Right lobe of liver (tissue), 6 donors: ENCODE results near the gene IZUMO4. TPM values are rescaled to one million over a fixed set of nuclear protein-coding genes. Genes with fewer than 3 reads are reported as not detected.
A peak's percentile ranks its signal among the peaks of the same experiment; 100 is the strongest.

Experiments used
- ATAC-seq, 4 donors: fragments of 200-7000 bp; cut with Tn5 transposase; one replicate each; pipeline ENCODE4 v1.9.1; 2020; ENCODE audit warnings: mild to moderate bottlenecking in 4 of 4, moderate library complexity in 4 of 4
- DNase-seq, 3 donors: peaks; one replicate each; pipeline ENCODE4 v3.0.0-alpha.2; 2020
- H3K27ac ChIP-seq, 3 donors: fragments of 200-600 bp; one replicate each; pipeline ENCODE4 v1.8.0; 2022
- H3K27me3 ChIP-seq, 2 donors: fragments of 200-600 bp; one replicate each; pipeline ENCODE4 v1.8.0; 2022
- H3K36me3 ChIP-seq, 4 donors: fragments of 200-600 bp; sonication (generic) in 1 of 4; one replicate each; pipeline versions ENCODE4 v1.5.1 to v1.8.0; 2017 to 2022; ENCODE audit warnings: control low read depth in 1 of 4
- H3K4me1 ChIP-seq, 4 donors: fragments of 200-600 bp; sonication (generic) in 1 of 4; one replicate each; pipeline versions ENCODE4 v1.5.1 to v1.8.0; 2017 to 2022; ENCODE audit warnings: control low read depth in 1 of 4
- H3K4me3 ChIP-seq, 3 donors: fragments of 200-600 bp; one replicate each; pipeline ENCODE4 v1.8.0; 2022
- H3K9me3 ChIP-seq, 4 donors: fragments of 200-600 bp; sonication (generic) in 1 of 4; one replicate each; pipeline versions ENCODE4 v1.5.1 to v1.8.0; 2017 to 2022; ENCODE audit warnings: control low read depth in 1 of 4
- POLR2A ChIP-seq: fragments of 450-650 bp; IDR thresholded peaks from one replicate; pipeline ENCODE4 v1.6.1; 2017; ENCODE audit warnings: antibody characterized with exemption, mild to moderate bottlenecking
- WGBS: methylation state at CpG from one replicate; pipeline ENCODE4 v1.1.6; 2018; ENCODE audit warnings: low coverage, low lambda C conversion rate; ENCODE audit not compliant: insufficient coverage; ENCODE audit errors: missing lambda C conversion rate; 5-methylcytosine and 5-hydroxymethylcytosine counted together
- intact Hi-C, 2 donors: fragments of 100-400 bp; cut with DNase I; formaldehyde crosslinking; loops; one replicate each; pipeline versions ENCODE4 v1.11.2 to v1.14.1; 2022
- total RNA-seq, 6 experiments: library from RNA; depleted of rRNA in 2 of 6; stranded (reverse); fragments of >200 nt in 2 of 6; fragmentation: NEBNext Ultra II Directional in 3 of 6; extraction: Animal tissue kit (Norgen Biotek cat#: 25700) in 3 of 6; gene quantifications; one replicate each; pipeline versions ENCODE4 v1.1.0 to v1.2.4, GENCODE V29; 2016 to 2023
- TF ChIP-seq, protein P1 (sequence below), 4 donors: fragments of 200-600 bp in 3 of 4; fragments of 450-650 bp in 1 of 4; IDR thresholded peaks; one replicate each; pipeline versions ENCODE4 v1.5.1 to v1.8.0; 2016 to 2022; ENCODE audit warnings: antibody characterized with exemption in 4 of 4, mild to moderate bottlenecking in 2 of 4
- donor health status: DM: no; HTN: yes; CAD: no.
- donor health status: DM: no; HTN: no; CAD: no.
- donor health status: DM: no; HTN: no; CAD: no.
- donor health status: DM: no; HTN: yes; CAD: no.
- donor health status: DM: no; HTN: yes; CAD: no.

Gene IZUMO4
- total RNA-seq, 6 experiments from 2014 or later: 1.2 to 6.9 (median 4.2) TPM; not detected in 1

DNA sequence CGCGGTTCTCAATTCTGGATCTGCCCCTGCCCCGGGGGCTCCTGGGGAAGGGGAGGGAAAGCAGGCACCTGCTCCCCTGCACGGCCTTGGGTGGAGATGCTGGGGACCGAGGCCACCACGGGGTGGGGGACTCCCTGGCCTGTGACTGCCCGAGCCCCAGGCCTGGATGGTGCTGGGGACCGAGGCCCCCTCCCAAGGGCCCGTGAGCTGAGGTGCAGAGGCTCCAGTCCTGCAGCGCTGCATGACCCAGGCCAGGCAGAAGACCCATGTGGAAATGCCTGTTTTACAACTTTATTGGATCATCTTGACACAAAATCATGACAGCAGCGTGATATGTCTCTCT is 4.0 kb downstream of the IZUMO4 start:
- H3K4me3 ChIP-seq: no peak overlapping the region
- H3K27me3 ChIP-seq: no peaks in the 10 kb centered on the region
- H3K36me3 ChIP-seq: peaks cover 0 to 32% (median 17%) of the 10 kb centered on the region in 4 donors
- intact Hi-C loops: no loop called here
- DNase-seq (peak in 1 of 3 donors; percentile 19), ATAC-seq (no peak)
- WGBS: 100% methylated on average over 3 of the region's 11 CpGs
- no peak for TF ChIP-seq POLR2A
- TF ChIP-seq, protein P1, sequence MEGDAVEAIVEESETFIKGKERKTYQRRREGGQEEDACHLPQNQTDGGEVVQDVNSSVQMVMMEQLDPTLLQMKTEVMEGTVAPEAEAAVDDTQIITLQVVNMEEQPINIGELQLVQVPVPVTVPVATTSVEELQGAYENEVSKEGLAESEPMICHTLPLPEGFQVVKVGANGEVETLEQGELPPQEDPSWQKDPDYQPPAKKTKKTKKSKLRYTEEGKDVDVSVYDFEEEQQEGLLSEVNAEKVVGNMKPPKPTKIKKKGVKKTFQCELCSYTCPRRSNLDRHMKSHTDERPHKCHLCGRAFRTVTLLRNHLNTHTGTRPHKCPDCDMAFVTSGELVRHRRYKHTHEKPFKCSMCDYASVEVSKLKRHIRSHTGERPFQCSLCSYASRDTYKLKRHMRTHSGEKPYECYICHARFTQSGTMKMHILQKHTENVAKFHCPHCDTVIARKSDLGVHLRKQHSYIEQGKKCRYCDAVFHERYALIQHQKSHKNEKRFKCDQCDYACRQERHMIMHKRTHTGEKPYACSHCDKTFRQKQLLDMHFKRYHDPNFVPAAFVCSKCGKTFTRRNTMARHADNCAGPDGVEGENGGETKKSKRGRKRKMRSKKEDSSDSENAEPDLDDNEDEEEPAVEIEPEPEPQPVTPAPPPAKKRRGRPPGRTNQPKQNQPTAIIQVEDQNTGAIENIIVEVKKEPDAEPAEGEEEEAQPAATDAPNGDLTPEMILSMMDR (IDR thresholded peaks at IDR 0.05): no peak
- peaks cover 0 to under 1% (median 0%) of the 10 kb centered on the region in 4 donors for H3K4me1 ChIP-seq
- no peak overlapping the region for H3K27ac ChIP-seq
- no peaks in the 10 kb centered on the region for H3K9me3 ChIP-seq

DNA sequence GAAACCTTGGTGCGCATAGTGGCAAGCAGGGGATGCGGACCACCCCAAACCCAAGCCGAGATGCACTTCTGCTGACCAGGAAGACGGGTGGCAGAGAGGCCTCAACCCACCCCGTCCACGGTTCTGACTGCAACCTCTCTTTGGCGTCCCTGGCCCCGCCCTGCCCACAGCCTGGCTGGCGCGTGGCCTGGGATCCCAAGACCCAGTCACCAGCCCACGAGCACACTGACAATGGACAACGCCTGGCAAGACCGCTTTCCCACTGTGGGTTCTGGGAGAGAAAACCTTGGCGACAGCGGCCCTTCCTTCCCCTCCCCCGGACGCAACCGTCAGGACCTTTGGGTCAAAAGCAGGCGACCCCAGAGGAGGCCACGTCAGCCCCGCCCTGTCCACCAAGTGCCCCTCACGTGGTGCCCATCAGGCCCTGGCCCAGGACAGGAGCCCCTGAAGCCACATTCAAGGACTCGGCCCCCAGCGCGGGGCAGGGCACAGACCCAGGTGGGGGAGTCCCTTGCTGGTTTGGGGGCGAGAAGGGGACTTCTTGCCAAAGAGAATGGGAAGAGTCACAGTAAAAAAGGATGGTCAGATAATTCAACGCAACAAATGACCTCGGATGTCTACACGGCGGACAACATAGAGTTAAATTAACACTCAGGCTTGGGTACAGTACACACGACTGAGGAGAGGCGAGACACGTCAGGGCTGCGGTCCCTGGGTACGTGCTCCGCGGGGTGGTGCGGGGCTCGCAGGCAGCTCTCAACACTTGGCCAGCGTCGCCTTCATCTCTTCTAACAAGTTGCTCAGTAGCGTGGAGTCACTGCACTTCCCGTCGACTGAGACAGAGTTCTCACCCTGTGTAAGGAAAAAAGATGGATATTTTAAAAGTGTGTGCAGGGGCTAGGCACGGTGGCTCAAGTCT is 5.0 kb downstream of the IZUMO4 start:
- no peak for TF ChIP-seq POLR2A
- TF ChIP-seq, protein P1 (IDR thresholded peaks at IDR 0.05): no peak
- no peak for ATAC-seq
- H3K36me3 ChIP-seq: peaks cover 0 to 36% (median 22%) of the 10 kb centered on the region in 4 donors
- no peaks in the 10 kb centered on the region for H3K4me1 ChIP-seq
- H3K4me3 ChIP-seq: no peak overlapping the region
- intact Hi-C loops: no loop called here
- no peaks in the 10 kb centered on the region for H3K27me3 ChIP-seq
- H3K27ac ChIP-seq: no peak overlapping the region
- WGBS: 72% methylated on average over 3 of the region's 45 CpGs
- no peak for DNase-seq
- H3K9me3 ChIP-seq: no peaks in the 10 kb centered on the region

DNA sequence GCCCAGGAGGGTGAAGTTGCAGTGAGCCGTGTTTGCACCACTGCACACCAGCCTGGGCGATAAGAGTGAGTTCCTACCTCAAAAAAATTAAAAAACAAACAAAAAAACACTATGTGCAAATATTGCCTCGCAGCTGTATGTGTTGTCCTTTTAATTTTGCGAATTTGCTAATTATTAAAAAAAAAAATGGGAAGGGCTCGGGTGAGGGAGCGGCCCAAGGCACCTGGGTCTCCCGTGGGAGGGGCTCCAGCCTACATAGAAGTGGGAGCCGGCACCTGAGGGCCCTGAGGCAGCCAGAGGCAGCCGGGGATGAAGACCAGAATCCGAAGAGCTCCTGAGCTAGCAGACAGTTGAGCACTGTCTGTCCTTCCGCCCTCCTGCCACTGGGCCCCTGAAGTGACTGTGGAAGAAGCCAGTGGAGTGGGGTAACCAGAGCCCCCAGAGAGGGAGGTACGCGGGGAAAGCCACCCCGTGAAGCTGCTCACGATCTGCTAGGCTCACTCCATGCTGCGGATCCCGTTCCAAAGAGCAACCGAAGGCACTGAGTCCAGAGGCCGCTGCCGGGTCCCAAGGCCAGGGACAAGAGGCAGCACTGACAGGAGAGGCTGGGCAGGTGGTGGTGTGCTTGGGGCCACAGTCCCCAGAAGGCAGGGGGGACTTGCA is 6.5 kb downstream of the IZUMO4 start:
- Histone ChIP-seq H3K27ac (no peak overlapping the region), H3K4me1 (no peaks in the 10 kb centered on the region), H3K4me3 (no peak overlapping the region), H3K27me3 (no peaks in the 10 kb centered on the region), H3K36me3 (peaks cover 0 to 49% (median 22%) of the 10 kb centered on the region in 4 donors), H3K9me3 (no peaks in the 10 kb centered on the region)
- TF ChIP-seq POLR2A: no peak
- TF ChIP-seq, protein P1 (IDR thresholded peaks at IDR 0.05): no peak
- intact Hi-C loops: no loop called here
- ATAC-seq (peak in 1 of 4 donors; percentile 6), DNase-seq (no peak)
- WGBS: 70% methylated on average over 12 of the region's 20 CpGs

DNA sequence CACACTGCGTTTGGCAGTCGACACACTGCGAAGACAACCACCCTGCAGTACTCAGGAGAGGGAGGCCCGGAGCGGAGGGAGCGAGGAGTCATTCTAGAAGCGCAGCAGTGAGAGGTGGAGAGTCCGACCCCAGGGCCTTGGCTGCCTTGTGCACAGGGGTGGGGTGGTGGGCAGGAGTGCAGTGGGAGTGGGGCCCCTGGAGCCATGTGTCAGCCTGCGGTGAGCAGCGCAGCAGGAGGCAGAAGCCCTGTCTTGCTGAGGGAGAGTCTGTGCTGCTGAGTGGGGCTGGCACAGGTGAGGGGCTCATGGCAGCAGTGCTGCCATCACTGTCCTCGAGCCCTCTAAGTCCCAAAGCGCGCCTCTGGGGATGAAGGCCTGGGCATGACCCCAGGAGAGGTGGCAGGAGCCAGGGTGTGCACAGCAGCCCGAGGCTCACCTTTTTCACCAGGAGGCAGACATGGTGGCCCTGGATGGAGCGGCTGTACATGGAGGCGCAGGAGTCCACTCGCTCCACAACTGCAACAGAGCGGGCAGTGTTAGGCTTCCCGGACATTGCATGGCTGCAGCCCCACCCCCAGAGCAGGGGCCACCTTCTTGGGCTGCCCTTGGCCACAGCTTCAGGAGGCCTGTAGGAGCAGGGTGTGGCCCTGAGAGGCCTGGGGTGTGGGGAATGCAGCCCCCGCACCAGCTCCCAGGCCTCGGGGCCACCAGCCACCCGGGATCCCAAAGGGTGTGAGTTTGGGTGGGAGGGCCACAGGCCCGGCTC is 11.7 kb downstream of the IZUMO4 start:
- no peaks in the 10 kb centered on the region for H3K9me3 ChIP-seq
- no peak for TF ChIP-seq POLR2A
- intact Hi-C loops: no loop called here
- H3K36me3 ChIP-seq: peaks cover 0 to 69% (median 33%) of the 10 kb centered on the region in 4 donors
- no peaks in the 10 kb centered on the region for H3K4me1 ChIP-seq
- ATAC-seq (peak in 1 of 4 donors; percentile 2), DNase-seq (no peak)
- no peak overlapping the region for H3K27ac ChIP-seq
- H3K4me3 ChIP-seq: no peak overlapping the region
- WGBS: 89% methylated on average over 10 of the region's 23 CpGs
- no peaks in the 10 kb centered on the region for H3K27me3 ChIP-seq
